NCI-H69 (cell line): ENCODE data around the gene YAP1.

Source experiments
- DNase-seq: peaks from one replicate; lab custom pipeline; 2025; lab: John Stamatoyannopoulos, UW

YAP1 gene

GRCh38 chr11:102117472-102118113, 7.3 kb downstream of the YAP1 start:
- DNase-seq: no peak

DNA sequence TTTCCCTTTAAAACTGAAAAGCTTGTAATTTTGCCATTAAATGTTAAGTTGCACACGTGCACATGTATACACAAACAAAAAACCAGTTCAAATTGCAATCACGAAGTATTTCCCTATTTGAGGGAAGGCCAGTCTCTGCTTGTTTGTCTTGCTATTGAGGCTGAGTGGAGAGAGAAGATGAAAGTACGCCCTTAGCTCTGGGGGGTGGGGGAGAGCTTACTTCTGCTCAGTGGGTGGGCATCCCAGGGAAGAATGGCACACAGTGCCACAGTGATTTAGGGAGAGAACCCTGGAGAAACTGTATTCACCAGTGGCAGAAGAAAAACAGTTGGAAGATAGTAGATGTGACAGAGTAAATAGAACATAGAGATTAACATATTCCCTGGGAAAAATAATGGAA, 8.7 kb downstream of the YAP1 start:
- DNase-seq: no peak

GRCh38 chr11:102119997-102120396, 9.8 kb downstream of the YAP1 start:
- DNase-seq: no peak

- DNase-seq: no peak
Observed at GRCh38 chr11:102120437-102120973, 10.3 kb downstream of the YAP1 start.

- DNase-seq: no peak
Observed at GRCh38 chr11:102121329-102121728, 11.1 kb downstream of the YAP1 start.

DNA sequence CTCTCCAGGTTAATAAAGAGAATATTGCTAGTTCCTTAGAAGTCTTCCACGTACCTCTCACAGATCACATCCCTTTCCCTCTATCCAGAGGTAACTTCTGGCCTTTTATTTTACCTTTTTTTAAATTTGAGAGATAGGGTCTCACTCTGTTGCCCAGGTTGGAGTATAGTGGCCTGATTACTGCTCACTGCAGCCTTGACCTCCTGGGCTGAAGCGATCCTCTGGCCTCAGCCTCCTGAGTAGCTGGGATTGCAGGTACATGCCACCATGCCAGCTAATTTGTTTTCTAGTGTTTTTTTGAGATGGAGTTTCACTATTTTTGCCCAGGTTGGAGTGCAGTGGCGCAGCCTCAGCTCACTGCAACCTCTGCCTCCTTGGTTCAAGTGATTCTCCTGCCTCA, 24.4 kb downstream of the YAP1 start:
- no peak for DNase-seq

GRCh38 chr11:102135256-102135655, 25.0 kb downstream of the YAP1 start:
- DNase-seq: no peak

- no peak for DNase-seq
Observed at GRCh38 chr11:102138223-102138622, 28.0 kb downstream of the YAP1 start.

DNA sequence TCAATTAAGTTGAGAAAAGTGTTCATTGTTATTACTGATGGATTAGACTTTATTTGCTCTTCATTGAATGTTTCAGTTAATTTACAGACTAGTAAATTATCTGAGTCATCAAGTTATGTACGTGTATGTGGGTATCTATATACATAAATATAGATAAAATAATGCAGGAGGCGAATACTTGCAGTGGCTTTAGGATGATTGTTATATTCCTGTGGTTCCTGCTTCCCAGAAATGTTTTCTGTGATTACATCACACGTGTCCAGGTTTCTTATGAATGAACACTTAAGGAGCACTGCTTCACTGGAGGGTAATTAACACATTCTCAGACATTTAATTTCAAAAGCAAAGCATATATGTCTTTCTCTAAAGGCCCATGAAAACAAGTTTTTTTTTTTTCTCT, 28.4 kb downstream of the YAP1 start:
- DNase-seq: no peak

DNA sequence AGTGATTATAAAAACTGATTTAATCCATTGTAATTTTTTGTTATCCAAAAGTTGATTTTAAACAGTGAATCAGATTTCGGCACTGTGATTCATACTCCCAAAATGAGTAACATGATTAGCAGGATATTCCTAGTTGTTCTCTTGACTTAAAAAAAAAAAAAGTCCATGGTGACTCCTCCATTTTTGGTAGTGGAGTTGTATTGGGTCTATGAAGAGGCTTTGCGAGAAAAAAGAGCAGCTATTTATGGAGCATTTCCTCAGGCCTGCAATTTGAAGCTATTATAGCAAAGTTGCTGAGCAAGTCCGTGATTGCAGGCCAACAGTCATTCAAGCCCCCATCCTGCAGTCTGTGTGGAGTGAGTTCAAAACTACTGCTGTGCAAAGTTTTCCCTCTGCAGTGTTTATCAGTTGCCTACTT, 28.8 kb downstream of the YAP1 start:
- DNase-seq: no peak

DNA sequence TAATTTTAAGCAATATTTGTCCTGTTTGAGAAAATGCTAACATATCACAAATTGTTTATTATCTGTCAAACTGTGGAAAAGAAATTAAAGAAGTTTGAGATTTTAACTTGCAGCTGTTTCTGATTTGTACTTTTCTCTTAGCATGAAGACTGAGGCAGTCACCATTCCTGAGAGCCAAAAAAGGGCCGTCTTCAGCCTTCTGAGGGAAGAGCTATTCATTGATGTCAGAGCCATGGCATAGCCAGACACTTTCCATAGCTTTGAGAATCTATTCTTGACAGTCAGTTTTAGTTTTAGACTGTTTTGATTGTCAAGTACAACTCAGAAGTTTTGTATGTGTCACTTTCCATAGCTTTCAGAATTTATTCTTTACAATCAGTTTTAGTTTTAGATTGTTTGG, 32.1 kb downstream of the YAP1 start:
- no peak for DNase-seq

DNA sequence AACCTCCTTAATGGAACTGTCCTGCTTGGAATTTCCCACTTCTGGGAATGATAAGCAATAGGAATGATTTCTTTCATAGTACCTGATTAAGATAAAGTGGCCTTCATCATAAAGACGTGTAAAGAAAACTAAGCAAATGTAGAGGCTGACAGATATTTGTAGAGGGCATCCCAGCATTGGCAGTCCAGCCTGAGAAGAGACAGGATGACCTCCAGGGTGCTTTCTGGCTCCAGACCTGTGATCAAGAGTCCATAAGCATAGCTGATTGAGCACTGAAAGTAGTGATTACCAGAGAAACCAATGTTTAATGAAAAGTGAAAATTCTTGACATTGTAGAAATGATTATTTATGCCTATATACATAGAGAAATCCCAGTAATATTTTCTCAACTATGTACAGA, 33.6 kb downstream of the YAP1 start:
- DNase-seq: no peak

DNA sequence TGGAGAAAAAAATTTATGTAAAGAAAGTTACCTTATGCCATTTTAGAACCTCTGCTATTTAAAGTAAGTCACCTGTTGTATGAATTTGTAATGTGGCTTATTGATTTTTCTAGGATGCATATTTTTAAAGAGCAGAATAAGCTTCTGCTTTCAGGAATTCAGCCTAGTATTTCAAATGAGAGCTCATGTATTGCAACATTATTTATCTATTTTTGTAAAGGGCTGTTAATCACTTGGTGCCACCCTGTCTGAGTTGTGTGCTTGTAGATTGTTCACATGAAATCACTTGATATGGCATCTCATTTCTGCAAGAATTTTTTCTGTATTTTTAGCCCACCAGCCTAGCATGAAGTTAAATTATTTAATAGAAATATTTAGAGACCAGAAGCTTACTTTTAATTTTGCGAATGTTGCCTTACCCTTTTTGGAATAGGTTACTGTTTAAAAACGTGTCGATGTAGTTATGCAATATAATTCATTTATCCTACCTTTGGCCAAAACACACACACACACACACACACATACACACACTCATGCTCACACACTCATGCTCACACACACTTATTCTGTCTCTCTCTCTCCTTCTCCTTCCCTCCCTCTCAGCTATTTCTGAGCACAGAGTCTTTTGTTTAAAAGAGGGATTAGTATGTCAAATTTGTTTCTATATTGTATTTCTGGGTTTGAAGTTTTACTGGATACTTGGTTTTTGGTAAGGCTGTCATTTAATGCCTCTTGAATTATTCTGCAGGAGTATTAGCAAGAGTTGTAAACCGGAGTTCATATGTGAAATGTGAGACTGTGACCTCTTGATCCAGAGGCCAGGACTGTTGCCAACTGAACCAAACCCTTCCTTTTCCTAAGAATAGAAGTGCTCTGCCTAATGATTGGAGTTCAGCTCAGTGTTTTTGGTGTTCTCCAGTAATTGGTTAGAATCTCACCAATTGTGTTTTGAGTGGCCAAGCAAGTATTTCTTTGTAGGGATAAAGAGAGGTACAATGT, 34.4 kb downstream of the YAP1 start:
- DNase-seq: no peak

DNA sequence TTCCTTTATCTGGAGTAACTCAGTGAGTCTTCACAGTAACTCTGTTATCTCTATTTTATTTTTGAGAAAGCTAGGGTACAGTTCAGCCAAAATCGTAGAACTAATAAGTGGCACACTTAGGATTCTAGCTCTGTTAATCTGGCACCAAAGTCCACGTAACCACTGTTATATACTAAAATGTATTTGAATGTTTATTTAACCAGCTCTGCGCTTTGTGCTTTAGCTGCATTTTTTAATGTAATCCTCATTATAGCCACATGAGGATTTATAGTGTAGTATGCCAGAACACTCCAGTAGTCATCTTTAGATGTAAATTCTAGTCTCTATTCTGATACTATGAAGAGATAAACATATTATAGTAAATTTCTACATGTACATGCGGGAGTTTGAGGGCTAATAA, 36.8 kb downstream of the YAP1 start:
- DNase-seq: no peak

DNA sequence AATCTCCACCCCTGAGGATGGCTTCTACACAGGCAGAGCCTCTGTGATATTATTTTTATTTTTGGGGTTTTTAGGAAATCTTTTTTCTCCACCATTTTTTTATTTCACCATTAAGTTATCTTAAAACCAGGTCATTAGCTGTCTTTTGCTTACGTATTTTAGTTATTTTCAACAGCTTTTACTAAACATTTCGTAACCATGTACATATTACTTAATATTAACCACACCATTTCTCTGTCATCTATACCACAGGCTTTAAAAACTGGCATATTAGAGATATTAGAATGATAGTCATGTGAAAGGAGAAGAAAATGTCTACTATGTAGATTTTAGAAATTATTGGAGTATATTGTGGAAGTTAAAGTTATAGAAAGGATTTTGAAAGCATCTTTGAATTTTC, 37.4 kb downstream of the YAP1 start:
- no peak for DNase-seq

DNA sequence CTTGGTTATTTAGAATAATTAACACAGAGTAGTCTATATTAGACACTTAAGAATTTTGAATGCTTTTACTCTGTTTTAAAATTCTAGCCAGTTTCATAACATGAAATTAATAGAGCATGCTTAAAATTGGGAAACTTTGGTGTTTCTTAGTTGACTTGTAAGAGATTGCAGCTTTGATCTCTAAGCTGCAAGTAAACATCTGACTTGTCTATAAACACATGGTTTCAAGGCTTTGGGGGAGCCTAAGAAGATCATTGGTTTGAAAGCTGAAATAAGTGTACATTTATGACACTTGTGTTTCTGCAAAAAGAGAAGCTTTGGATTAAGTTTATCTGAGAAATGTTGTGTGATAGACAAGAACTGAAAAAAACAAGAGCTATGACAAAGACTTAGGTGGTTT, 37.8 kb downstream of the YAP1 start:
- DNase-seq: no peak

DNA sequence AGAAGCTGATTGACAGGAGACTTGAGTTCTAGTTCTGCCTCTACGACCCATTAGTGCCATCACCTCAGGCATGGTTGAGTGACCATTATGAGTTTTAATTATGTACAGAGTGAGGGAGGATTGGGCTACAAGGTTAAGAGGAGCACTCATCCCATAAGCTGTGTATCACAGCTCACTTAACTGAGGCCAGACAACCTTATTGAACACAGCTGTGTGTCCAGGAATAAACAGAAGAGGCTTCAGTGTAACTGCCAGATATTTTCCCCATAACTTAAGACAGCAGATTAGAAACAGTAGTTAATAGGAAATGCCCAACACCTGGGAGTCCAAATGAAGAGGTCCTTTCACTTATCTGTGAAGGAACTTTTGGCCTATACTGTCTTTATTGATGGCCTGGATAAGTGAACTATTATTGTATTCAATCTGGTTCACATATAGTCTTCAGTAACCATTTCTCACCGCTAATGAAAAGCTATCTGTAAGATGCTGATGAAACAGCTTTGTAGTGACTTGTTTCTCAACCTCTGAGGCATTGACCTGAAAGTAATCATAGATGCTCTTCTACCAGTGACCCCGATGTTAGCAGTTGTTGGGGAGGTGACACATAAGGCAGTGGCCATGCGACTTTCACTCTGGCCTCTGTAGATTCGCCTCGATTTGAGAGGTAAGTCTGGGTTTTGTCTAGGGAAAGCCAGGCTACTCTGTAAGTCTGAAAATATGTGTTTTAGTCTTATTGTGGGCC, 41.7 kb downstream of the YAP1 start:
- DNase-seq: no peak

GRCh38 chr11:102153082-102153481, 42.8 kb downstream of the YAP1 start:
- no peak for DNase-seq

- no peak for DNase-seq
Observed at GRCh38 chr11:102154806-102155205, 44.6 kb downstream of the YAP1 start.

DNA sequence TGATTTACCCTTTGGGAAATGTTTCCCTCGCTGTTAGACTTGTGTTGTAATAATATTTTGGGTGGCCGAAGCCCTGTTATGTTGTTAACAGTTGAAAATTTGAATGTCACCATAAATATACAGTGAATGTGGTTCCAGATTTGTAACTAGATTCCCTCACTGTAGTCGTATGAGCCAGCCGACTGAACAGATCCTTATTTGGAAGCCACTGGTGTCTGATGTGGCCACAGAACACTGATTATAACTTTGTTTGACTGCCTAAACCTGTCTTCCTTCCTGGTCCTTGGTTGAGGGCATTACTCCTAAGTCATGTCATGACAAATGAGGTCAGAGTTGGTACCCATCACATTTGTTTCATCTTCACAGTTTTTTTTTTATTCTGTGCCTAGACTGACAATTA, 45.4 kb downstream of the YAP1 start:
- no peak for DNase-seq

GRCh38 chr11:102157219-102157618, 47.0 kb downstream of the YAP1 start:
- DNase-seq: no peak

DNA sequence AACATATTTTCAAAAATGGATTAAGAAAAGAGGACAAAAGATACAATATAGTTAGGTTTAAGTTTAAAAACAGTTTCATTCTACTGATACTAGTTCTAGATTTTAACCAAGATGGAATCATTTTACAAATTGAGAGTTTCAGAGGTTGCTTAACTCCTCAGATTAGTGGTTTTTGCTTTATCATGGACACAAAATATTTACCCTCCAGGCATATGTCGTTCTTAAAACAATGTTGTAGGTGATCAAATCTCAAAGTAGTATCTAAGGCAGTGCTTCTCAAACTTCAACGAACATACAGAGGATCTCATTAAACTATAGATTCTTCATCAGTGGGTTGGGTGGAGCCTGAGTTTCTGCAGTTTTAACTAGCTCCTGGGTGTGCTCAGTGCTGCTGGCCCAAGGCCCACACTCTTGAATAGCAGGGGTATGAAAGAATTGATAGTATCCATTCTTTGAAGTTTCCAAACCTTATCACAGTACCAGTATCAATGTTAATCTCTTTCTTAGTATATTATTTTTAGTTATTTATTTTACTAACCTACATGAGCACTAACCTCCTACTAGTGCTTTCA, 48.0 kb downstream of the YAP1 start:
- no peak for DNase-seq
